Fibroblast of lung (primary cell): ENCODE results near the gene NBEA.

Source experiments
- CTCF ChIP-seq, 2 donors: IDR thresholded peaks in 1 of 2; conservative IDR thresholded peaks in 1 of 2; 1 replicate in 1 of 2; 2 replicates in 1 of 2; pipeline ENCODE4 v1.5.1; 2011 to 2012; ENCODE audit warnings: low read length in 2 of 2, control low read depth in 1 of 2, inconsistent platforms in 1 of 2, low read depth in 1 of 2, mild to moderate bottlenecking in 1 of 2
- EZH2 ChIP-seq: IDR thresholded peaks from 2 replicates; pipeline ENCODE4 v1.5.1; 2012; ENCODE audit warnings: low read length, control low read depth, mild to moderate bottlenecking; ENCODE audit errors: missing control alignments

- TF ChIP-seq CTCF (conservative IDR thresholded peaks at IDR 0.05 in 1 of 2, IDR thresholded peaks at IDR 0.05 in 1 of 2; ENCODE audit: low read depth in 1 of 2, low read length in 2 of 2): no peak
- TF ChIP-seq EZH2: no peak
Measured at GRCh38 chr13:35238274-35238673, 296.2 kb downstream of the NBEA start.
